Stimulated activated CD8-positive, alpha-beta memory T cell treated with anti-CD3 and anti-CD28 coated beads, Interleukin-12 subunit alpha, Interleukin-12 subunit beta, amount 100 ng/mL, for 24 hours (primary cell): ENCODE data around the gene ATP6V1D.
"Not testable (repeated sequence)": the region's sequence is repeated elsewhere in the genome, so short reads cannot be mapped to it uniquely, and the experiment has no call there.

ENCODE experiments used
- DNase-seq: peaks from one replicate; pipeline ENCODE4 v3.0.0-alpha.2; 2020; ENCODE audit errors: extremely low read depth

The ATP6V1D gene

GRCh38 chr14:67371247-67372148 is 11.9 kb upstream of the ATP6V1D start:
- no peak for DNase-seq

DNA sequence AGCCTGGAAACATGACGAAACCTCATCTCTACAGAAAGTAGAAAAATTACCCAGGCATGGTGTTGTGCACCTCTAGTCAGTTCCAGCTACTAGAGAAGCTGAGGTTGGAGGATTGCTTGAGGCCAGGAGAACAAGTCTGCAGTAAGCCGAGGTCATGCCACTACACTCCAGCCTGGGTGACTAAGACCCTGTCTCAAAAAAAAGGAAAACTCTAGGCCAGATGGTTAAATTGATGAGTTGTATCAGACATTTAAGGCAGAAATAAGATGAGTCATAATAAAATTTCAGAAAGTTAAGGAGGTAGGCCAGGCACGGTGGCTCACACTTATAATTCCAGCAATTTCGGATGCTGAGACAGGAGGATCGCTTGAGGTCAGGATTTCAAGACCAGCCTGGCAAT is 11.2 kb upstream of the ATP6V1D start:
- DNase-seq = no peak

GRCh38 chr14:67365476-67365875 is 5.9 kb upstream of the ATP6V1D start:
- no peak for DNase-seq

DNA sequence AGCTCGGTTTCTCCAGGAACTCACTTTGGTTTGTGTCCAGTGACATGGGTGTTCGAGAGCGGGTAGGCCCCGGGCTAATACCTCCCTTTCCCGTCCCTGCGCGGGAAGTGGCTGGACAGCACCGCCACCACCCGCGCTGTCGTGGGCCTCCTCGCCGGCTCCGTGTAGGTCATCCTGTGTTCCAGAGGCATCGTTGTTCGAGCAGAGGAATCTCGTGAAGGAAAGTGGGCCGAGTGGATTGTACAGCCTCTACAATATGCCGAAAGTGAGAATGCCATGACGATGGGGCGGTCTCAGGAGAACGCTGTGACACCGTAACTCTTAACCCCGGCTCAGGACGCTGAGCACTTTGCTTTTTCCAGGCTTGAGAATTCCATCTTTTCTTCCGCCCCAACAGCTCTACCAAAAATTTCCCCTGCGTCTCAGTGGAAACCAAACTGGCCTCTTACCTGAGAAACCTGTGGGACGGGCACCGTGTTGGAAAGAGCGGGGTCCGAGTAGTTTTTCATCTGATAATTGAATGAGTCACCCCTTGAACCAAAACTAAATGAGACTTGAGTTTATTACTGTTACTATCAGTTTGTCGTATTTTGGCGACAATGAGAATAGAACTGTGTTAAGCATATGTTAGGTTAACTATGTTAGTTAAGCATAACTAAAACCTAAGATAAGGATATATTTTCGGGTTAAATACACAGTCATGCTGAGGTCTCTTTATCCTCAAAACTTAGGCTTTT is 1.0 kb upstream of the ATP6V1D start:
- no peak for DNase-seq

DNA sequence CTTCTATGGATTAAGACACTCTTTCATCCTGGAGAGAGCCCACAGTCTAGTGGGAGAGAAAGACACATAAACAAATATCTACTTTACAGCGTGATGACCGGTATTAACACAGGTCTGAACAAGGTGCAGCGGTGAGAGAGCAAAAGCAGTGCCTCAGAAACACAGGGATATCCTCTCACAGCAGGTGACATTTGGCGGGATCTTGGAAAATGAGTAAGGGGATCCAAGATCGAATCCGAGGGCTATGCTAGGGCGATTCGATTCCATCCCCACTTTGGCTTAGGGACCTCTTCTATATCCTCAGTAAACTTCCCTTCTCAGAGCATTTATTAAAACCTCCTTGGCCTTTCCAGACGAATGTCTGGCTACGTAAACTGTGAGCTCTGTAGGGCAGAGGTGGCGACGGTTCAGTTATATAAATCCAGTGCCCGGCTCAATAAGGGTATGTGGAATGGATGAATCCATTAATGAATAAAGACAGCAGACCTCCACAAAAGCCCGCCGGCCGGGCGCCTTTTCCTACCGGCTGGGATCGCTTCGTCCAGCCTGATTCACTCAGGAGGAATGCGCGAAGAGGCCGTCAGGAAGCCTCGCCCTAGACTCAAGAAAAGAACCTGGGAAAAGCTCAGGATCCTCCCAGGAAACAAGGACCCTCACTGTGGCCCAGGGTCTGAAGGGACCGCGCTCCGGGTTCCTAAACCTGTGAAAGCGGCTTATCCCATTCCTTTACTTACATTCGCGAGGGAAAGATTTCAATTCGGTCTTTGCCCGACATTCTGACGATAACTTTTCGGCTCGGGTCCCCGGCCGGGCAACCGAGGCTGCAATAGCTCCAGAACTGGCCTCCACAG is 455 bp downstream of the ATP6V1D start:
- DNase-seq = no peak

DNA sequence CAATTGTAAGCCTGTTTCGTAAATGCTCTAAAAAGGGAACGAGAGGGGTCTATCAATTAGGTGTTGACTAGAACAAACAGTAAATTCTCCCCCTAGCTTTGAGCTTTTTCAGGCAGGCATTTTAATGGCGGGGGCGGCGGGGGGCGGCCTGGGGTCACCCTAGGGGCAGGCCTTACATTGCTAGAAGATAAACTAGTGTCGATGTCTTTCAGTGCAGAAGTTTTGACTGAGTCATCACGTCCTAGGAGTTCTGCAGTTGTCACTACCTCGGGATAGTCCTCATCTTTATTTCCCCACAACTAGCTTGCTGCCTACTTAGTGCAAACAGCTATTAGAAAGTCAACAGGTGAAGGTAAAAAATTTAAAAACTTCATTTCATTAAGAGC is 1.6 kb downstream of the ATP6V1D start:
- no peak for DNase-seq

GRCh38 chr14:67357186-67357968 is 2.2 kb downstream of the ATP6V1D start:
- no peak for DNase-seq

DNA sequence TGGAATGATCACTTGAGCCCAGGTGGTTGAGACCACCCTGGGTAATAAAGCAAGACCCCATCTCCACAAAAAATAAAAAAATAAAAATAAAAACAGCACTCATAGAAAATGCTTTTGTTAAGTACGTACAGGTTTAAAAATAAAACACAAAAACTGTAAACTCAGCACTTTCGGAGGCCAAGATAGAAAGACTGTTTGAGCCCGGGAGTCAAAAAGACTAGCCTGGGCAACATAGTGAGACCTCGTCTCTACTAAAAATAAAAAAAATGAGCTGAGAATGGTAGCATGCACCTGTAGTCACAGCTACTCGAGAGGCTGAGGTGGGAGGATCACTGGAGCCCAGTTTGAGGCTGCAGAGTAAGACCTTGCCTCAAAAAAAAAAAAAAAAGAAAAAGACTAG is 7.5 kb downstream of the ATP6V1D start:
- no peak for DNase-seq

- DNase-seq = no peak
These were observed 14.0 kb downstream of the ATP6V1D start for GRCh38 chr14:67345583-67345982.

DNA sequence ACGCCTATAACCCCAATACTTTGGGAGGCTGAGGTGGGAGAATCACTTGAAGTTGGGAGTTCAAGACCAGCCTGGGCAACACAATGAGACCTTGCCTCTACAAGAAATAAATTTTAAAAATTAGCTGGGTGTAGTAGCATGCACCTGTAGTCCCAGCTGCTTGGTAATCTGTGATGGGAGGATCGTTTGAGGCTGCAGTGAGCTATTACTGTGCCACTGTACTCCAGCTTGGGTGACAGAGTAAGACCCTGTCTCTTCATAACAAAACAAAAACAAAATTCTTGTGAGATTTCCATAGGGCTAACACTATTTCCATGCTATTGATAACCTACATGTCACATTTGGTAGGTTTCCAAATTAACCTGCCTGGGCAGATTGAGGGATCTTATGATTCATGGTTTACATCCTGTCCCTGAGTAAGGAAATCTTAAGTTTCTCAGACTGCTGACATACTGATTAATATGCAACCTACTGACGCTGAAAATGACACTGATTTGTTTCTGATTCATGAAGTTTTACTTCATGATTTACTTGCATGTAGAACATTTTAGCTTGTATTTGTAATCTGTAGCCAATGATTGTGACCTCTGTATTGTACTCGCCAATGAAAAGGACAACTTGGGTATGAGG is 15.9 kb downstream of the ATP6V1D start:
- no peak for DNase-seq

GRCh38 chr14:67341231-67341630 is 18.4 kb downstream of the ATP6V1D start:
- not testable (repeated sequence) for DNase-seq

DNA sequence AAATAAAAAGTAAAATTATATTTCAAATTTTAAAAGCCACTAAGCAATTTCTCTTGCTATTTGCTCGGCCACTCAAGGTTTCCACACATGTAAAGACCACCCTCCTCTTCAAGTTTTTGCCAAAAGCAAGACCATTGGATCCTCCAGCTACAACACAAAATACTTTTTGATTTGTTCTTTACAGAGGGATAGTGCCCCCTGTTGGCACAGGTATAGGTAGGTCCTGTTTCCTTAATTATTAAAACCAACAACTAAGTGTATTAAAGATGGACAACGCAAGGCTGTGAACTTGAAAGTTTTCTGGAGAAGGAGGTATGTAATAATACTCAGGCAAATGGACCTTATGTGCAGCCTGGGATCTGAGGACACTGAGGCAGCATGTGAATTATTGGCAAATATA is 23.8 kb downstream of the ATP6V1D start:
- no peak for DNase-seq

DNA sequence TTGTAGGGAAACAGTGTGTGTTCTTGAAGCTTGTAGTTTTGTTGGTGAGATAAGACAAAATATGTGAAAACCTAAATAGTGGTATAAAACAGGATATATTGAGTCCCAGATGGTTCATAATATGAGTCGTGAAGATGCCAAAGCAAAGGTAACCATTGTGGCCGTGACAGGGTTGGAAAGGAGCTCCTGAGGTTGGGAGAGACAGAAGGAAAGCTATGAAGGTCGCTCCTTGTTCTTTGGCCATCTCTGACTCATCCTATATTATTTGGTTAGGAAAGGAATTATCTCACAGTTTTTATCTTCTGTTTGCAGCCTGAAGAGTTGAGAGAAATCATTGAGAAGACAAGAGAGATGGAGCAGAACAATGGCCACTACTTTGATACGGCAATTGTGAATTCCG is 27.1 kb downstream of the ATP6V1D start:
- DNase-seq = no peak

- DNase-seq = no peak
These were observed 28.1 kb downstream of the ATP6V1D start for GRCh38 chr14:67331368-67332125.

DNA sequence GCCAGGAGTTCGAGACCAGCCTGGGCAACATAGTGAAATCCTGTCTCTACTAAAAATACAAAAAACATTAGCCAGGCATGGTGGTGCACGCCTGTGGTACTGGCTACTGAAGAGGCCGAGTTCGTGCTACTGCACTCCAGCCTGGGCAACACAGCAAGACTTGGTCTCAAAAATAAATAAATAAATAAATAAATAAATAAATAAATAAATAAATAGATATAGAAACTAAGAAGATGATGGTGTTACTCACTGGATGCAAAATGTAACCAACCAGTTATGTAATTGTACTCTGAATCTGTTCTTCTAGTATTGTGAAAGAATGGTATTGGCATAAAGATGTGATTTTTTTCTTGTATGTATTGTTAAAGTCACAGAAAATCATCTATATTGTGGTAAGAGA is 29.9 kb downstream of the ATP6V1D start:
- DNase-seq = not testable (repeated sequence)

DNA sequence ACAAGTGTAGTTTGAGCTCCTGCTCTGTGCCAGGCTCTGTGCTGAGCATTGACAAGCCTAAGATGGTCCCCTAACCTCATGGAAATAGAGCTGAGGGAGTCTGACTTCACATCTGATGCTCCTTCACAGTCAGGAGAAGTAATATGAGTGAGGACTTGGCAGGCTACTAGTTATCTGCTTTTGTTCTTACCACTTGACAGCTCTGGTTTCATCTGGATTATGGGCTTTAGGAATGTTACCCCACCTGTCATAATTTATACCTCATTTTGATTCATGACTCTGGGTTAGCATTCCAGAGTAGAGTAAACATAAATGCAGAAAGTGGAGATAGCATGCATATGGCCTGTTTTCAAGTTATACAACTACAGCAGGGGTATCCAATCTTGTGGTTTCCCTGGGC is 40.5 kb downstream of the ATP6V1D start:
- no peak for DNase-seq

- no peak for DNase-seq
These were observed 41.8 kb downstream of the ATP6V1D start for GRCh38 chr14:67317822-67318221.

GRCh38 chr14:67313153-67313552 is 46.5 kb downstream of the ATP6V1D start:
- no peak for DNase-seq

DNA sequence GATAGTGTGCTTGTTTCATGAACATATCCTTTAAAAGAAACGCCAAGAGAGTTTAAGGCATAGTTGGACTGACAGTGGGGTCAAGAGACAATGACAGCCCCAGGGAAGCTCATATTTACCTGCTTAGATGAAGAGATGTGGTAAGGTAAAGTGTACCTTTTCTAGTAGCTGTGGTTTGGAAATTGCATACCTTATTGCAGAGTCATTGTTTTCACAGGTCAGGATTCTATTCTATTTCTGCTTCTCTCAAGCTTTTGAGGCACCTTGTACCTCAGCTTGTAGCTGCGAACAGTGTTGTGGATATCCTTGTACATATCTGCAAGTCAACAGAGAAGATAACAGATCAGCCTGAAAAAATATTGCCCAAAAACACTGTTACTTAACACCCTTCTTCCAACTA is 47.7 kb downstream of the ATP6V1D start:
- no peak for DNase-seq
